Measurements from ENCODE around the gene CLPTM1L.

GRCh38 chr5:1347571-1347970 is 2.7 kb upstream of the CLPTM1L start:
- TF ChIP-seq CTCF (IDR thresholded peaks at IDR 0.05) = no peak
- TF ChIP-seq EZH2 (IDR thresholded peaks at IDR 0.05; ENCODE audit: borderline replicate concordance, insufficient read depth, low read depth, low read length, poor library complexity, severe bottlenecking) = no peak
